Measurements from ENCODE around the gene SMYD3. TPM values are rescaled to one million over a fixed set of nuclear protein-coding genes. Genes with fewer than 3 reads are reported as not detected.

SMYD3 gene
- total and polyA plus RNA-seq, 4 donors = 10.5 to 40.1 (median 32.5) TPM

DNA sequence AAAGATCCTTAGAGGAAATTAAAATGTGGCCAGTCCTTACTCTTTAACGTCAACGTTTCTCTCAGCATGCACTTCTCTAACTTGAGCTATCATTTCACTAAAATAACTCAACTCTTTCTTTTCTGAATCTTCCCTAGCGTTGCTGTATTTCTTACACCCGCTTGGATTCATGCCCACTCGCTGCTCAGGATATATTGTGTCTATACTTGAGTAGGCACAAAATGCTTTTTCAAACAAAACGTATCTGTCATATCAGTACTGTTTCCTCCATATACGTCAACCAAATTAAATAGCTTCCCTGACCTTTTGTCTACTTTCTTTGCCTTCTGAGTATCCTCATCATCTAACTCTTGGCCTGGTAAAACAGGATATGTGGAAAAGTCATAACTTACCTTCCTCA lies 549.7 kb downstream of the SMYD3 start:
- no peaks in the 10 kb centered on the region for H3K27me3 ChIP-seq (ENCODE audit: control insufficient read depth in 3 of 3, insufficient read depth in 3 of 3, low read length in 2 of 3)
- peak in 1 of 3 donors; percentile 31 for DNase-seq
- H3K9me3 ChIP-seq (ENCODE audit: control insufficient read depth in 4 of 4, insufficient read depth in 3 of 4, low read length in 3 of 4) = no peaks in the 10 kb centered on the region
- H3K4me1 ChIP-seq (ENCODE audit: control insufficient read depth in 5 of 5, insufficient read depth in 5 of 5, low read length in 5 of 5) = peaks cover 0 to 12% (median 5%) of the 10 kb centered on the region in 5 donors
- ATAC-seq (ENCODE audit: insufficient read depth, low FRiP score) = no peak
- WGBS, 2 donors = 72 to 77% methylated on average over 7 of the region's 7 CpGs
- H3K27ac ChIP-seq (ENCODE audit: low read depth in 1 of 2, low read length in 1 of 2) = no peak overlapping the region
- no peak overlapping the region for H3K9ac ChIP-seq (ENCODE audit: insufficient read depth in 1 of 2, low read length in 2 of 2)
- TF ChIP-seq, protein P1, sequence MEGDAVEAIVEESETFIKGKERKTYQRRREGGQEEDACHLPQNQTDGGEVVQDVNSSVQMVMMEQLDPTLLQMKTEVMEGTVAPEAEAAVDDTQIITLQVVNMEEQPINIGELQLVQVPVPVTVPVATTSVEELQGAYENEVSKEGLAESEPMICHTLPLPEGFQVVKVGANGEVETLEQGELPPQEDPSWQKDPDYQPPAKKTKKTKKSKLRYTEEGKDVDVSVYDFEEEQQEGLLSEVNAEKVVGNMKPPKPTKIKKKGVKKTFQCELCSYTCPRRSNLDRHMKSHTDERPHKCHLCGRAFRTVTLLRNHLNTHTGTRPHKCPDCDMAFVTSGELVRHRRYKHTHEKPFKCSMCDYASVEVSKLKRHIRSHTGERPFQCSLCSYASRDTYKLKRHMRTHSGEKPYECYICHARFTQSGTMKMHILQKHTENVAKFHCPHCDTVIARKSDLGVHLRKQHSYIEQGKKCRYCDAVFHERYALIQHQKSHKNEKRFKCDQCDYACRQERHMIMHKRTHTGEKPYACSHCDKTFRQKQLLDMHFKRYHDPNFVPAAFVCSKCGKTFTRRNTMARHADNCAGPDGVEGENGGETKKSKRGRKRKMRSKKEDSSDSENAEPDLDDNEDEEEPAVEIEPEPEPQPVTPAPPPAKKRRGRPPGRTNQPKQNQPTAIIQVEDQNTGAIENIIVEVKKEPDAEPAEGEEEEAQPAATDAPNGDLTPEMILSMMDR (IDR thresholded peaks at IDR 0.05; ENCODE audit: control extremely low read depth, extremely low read depth) = no peak
- no peak overlapping the region for H3K4me3 ChIP-seq
- H3K36me3 ChIP-seq (ENCODE audit: control insufficient read depth in 4 of 4, insufficient read depth in 4 of 4, low read length in 4 of 4) = no peaks in the 10 kb centered on the region

DNA sequence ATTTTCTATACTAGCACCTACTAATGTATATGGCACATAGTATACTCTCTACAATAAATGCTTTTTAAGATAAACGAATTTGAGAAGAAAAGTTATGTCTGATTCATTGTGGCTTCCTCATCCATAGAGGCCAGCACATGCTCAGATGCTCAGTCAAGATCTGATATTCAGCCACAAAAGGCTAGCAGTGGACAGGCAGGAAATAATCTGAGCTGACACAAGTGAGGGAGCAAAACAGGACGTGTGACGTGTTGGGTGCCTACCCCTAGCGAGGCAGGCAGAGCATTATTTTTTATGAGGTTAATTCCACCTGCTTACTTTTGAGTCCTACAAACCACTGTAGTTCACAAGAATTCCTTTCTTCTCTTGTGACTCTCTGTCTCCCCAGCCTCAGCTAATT lies 550.9 kb downstream of the SMYD3 start:
- no peaks in the 10 kb centered on the region for H3K9me3 ChIP-seq (ENCODE audit: control insufficient read depth in 4 of 4, insufficient read depth in 3 of 4, low read length in 3 of 4)
- H3K4me1 ChIP-seq (ENCODE audit: control insufficient read depth in 5 of 5, insufficient read depth in 5 of 5, low read length in 5 of 5) = peaks cover 0 to 12% (median 4%) of the 10 kb centered on the region in 5 donors
- H3K4me3 ChIP-seq = no peak overlapping the region
- ATAC-seq (ENCODE audit: insufficient read depth, low FRiP score) = no peak
- no peaks in the 10 kb centered on the region for H3K27me3 ChIP-seq (ENCODE audit: control insufficient read depth in 3 of 3, insufficient read depth in 3 of 3, low read length in 2 of 3)
- no peak for DNase-seq
- no peaks in the 10 kb centered on the region for H3K36me3 ChIP-seq (ENCODE audit: control insufficient read depth in 4 of 4, insufficient read depth in 4 of 4, low read length in 4 of 4)
- WGBS, 2 donors = 32 to 43% methylated on average over 4 of the region's 4 CpGs
- TF ChIP-seq, protein P1 (IDR thresholded peaks at IDR 0.05; ENCODE audit: control extremely low read depth, extremely low read depth) = no peak
- no peak overlapping the region for H3K9ac ChIP-seq (ENCODE audit: insufficient read depth in 1 of 2, low read length in 2 of 2)
- no peak overlapping the region for H3K27ac ChIP-seq (ENCODE audit: low read depth in 1 of 2, low read length in 1 of 2)

DNA sequence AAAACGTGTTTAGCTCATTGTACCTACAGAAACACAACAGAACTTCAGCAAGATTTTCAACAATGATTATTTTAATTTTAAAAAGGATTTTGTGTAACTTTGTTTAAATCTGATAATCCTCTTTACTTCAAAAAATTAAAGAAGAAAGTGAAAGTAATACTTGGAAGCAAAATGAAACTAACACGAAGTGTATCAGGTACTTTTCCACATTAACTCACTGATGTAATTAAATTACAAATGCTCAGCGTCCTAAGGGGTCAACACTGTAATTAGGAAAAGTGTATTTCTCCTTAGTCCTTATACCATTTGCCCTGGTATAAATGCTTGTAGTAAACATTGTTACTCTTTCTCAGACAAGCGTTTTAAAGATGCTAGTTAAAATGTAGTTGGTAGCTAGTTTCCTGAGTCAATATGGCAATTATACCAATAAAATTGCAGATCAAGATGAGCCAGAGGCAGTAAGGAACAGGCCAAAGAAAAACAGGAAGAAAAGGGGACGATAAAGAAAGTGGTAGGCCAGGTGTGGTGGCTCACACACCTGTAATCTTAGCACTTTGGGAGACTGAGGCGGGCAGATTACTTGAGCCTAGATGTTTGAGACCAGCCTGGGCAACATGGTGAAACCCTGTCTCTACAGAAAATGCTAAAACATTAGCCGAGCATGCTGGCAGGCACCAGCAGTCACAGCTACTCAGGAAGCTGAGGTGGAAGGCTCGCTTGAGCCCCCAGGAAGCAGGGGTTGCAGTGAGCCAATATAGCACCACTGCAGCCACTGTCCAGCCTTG lies 553.0 kb downstream of the SMYD3 start:
- Histone ChIP-seq H3K4me1 (ENCODE audit: control insufficient read depth in 5 of 5, insufficient read depth in 5 of 5, low read length in 5 of 5) (peaks cover 0 to 12% (median 4%) of the 10 kb centered on the region in 5 donors), H3K27me3 (ENCODE audit: control insufficient read depth in 3 of 3, insufficient read depth in 3 of 3, low read length in 2 of 3) (no peaks in the 10 kb centered on the region), H3K4me3 (no peak overlapping the region), H3K27ac (ENCODE audit: low read depth in 1 of 2, low read length in 1 of 2) (peak overlapping the region in 1 of 2 donors; percentile 76), H3K9me3 (ENCODE audit: control insufficient read depth in 4 of 4, insufficient read depth in 3 of 4, low read length in 3 of 4) (no peaks in the 10 kb centered on the region), H3K36me3 (ENCODE audit: control insufficient read depth in 4 of 4, insufficient read depth in 4 of 4, low read length in 4 of 4) (no peaks in the 10 kb centered on the region), H3K9ac (ENCODE audit: insufficient read depth in 1 of 2, low read length in 2 of 2) (peak overlapping the region in 1 of 2 donors; percentile 75)
- peak in 2 of 3 donors; percentile 38 to 44 for DNase-seq
- 19 to 22% methylated on average over 8 of the region's 8 CpGs for WGBS, 2 donors
- no peak for ATAC-seq (ENCODE audit: insufficient read depth, low FRiP score)
- TF ChIP-seq, protein P1 (IDR thresholded peaks at IDR 0.05; ENCODE audit: control extremely low read depth, extremely low read depth) = no peak
